ENCODE data around the gene FCRL1.

Gene FCRL1

GRCh38 chr1:157819896-157820295 lies at the start of gene FCRL1:
Gene FCRL1 (minus strand): TSS chr1:157820120. CDS start chr1:157820037, 83 bp downstream.
- DNase-seq, result no peak

DNA sequence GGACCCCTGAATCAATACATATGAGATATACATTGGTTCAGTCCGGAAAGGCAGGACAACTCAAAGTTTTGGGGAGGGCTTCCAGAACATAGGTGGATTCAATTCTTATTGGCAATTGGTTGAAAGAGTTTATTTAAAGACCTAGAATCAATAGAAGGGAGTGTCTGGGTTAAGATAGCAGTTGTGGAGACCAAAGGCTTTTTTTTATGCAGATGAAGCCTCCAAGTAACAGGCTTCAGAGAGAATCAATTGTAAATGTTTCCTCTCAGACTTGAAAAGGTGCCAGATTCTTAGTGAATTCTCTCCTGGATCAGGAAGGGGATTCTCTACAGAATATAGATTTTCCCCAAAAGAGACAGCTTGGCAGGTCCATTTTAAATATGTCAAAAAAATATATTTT lies 48.7 kb upstream of the FCRL1 start:
- DNase-seq, result no peak

DNA sequence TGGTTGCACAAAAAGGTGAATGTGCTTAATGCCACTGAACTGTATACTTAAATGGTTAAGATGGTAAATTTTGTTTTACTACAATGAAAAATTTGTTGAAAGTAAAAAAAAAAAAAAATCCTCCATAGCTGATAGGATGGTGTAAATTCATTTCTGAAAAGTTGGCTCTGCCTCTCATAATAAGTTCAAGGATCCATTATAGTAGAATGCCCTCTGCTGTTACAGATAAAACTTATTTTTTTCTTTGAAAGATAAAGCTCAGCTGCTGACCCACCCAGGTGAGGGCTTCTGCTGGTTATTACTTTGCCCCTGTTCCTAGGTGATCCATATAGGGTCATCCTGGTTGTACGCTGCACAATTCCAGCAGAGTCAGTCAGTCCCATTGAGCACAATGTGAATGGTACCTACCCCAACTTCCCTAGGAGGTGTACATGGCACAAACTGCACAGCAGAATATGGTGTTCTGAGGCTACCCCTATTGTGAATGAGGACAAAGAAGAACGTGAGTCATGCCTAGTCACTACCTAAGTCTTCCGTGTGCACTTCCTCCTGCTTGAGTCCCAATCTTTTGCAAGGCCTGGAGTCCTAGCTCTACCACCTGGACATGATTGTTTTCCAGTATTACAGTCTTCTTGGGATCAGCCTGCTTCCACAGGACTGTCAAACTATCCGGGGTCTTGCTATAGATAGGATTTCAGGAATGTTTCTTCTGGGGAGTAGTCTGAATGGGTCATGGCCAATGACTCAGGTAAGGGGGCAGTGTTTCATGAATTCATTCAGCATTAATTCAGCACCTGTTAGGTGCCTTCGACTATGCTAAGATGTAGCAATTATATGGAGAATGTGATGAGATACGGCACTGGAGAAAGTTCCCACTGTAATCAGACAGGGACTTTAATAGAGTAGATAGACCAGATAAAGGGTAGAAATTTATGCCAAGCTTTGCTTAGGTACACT lies 42.5 kb upstream of the FCRL1 start:
- DNase-seq, result no peak

GRCh38 chr1:157856538-157856937 lies 36.6 kb upstream of the FCRL1 start:
- no peak for DNase-seq

GRCh38 chr1:157852476-157852875 lies 32.6 kb upstream of the FCRL1 start:
- no peak for DNase-seq

- no peak for DNase-seq
These were observed 29.4 kb upstream of the FCRL1 start for GRCh38 chr1:157849229-157849875.

- no peak for DNase-seq
These were observed 24.3 kb upstream of the FCRL1 start for GRCh38 chr1:157844089-157844830.

DNA sequence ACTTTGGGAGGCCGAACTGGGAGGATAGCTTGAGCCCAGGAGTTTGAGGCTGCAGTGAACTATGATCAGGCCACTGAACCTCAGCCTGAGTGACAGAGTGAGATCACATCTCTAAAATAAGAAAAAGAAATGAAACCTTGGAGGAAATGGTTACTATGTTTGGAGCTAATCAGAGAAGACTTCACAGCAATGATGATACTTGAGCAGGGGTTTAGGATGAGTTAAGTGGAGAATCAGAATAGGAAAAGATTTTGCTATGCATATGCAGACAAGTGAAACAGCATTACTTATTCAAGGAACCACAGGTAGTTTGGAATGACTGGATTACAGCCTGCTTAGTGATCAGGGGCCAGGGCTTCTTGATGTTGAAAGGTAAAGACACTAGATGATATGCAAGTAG lies 23.0 kb upstream of the FCRL1 start:
- DNase-seq, result no peak

- no peak for DNase-seq
These were observed 21.8 kb upstream of the FCRL1 start, which contains the start of gene CD5L for GRCh38 chr1:157841708-157842107. Gene CD5L (minus strand): TSS chr1:157841808. CDS start chr1:157841701, 107 bp downstream.

- no peak for DNase-seq
These were observed 19.0 kb upstream of the FCRL1 start for GRCh38 chr1:157838966-157839365.

GRCh38 chr1:157834430-157834829 lies 14.5 kb upstream of the FCRL1 start:
- DNase-seq, result no peak

- DNase-seq, result no peak
These were observed 13.2 kb upstream of the FCRL1 start for GRCh38 chr1:157833145-157833544.

DNA sequence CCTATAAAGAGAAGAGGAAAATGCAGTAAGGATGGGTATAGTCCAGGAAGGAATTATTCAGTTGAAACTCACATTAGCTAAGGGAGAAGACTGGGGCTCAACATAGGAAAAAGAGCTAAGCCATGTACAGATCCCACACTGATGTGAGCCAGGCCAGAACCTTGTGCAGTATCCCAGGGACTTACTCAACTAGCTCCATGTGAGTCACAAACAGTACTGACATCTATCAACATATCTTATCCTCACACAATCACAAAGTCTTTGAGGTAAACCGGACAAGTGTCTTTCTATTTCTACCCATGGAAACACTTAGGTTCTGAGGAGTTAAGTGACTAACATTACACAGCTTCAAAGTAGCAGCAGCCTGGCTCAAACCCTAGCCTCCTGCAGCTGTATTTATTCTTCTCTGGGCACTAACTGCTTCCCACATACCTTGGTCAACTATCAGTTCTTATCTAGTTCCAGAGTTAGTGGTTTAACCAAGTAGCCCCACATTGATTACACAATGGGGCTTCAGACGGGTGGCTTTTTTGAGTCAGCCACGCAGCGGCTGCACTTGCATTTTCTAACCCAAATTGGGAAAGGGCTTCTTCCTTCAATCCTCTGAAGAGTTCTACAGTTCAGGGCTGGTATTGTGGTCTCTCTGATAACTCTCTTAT lies 12.2 kb upstream of the FCRL1 start:
- no peak for DNase-seq

GRCh38 chr1:157830887-157831286 lies 11.0 kb upstream of the FCRL1 start:
- no peak for DNase-seq

GRCh38 chr1:157829711-157830110 lies 9.8 kb upstream of the FCRL1 start:
- no peak for DNase-seq

DNA sequence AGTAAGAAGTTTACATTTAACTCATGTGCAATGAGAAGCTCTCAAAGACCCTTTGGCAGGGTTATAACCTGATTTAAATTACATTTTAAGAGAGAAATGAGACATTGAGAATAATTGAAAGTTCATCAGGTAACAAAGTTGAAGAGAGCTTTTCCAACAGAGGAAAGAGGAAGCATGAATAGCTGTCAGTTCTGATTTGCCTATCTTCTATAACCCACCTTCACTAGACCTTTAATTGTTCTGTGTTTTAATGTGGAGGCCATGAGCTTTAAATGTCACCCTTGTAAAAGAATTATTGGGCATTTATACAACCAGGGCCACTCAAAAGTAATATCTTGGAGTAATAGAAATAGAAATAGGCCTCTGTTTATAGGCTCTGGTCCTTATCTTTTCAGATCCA lies 9.3 kb upstream of the FCRL1 start:
- no peak for DNase-seq

GRCh38 chr1:157820299-157820698 lies 379 bp upstream of the FCRL1 start:
- DNase-seq, result no peak

GRCh38 chr1:157819215-157819614 lies 705 bp downstream of the FCRL1 start:
- DNase-seq, result no peak

DNA sequence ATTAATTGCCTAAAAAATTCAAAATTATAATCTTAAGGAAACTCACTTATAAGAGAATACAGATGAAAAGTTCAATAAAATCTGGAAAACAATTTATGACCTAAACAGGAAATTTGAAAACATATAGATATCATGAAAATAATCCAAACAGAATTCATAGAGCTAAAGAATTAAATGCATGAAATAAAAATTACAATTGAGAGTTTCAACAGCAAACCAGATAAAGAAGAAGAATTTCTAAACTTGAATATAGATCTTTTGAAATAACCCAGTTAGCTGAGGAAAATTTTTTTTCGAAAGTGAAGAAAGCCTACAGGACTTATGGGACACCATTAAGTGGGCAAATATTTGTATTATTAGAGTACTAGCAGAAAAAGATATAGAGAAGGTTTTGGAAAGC lies 6.7 kb downstream of the FCRL1 start:
- DNase-seq, result no peak

- no peak for DNase-seq
These were observed 13.3 kb downstream of the FCRL1 start for GRCh38 chr1:157806431-157807149.

DNA sequence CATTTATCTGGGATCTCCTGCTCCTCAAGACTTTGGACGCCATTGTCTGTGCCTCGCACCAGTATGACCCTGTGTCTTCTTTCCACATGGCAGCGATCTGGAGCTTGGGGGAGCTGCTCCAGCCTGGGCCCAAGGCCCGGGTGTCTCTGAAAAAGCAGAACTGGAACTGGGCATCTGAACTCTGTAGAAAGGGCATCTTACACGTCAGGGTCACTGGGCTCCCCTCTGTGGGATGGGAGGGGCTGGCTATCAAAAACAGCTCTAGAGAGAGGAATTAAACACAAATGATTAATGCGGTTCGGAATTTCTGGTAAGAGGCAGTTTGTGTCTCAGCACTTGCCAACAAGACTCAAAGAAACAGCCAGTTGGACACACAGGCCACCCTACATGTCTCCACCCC lies 16.1 kb downstream of the FCRL1 start:
- DNase-seq, result no peak

- no peak for DNase-seq
These were observed 19.9 kb downstream of the FCRL1 start for GRCh38 chr1:157799996-157800395.
